Activated B cell treated with CpG ODN at 0.5 μM for 24 hours (primary cell): ENCODE measurements around the gene LAG3. TPM values are rescaled to one million over a fixed set of nuclear protein-coding genes. Genes with fewer than 3 reads are reported as not detected.

ENCODE experiments used
- ATAC-seq: fragments of 200-7000 bp; cut with Tn5 transposase; one replicate; pipeline ENCODE4 v1.10.0; 2021; ENCODE audit warnings: low read depth, mild to moderate bottlenecking, moderate library complexity
- CTCF ChIA-PET: fragments of 350-600 bp; sonication (Branson Sonifier 250); formaldehyde crosslinking; loops from one replicate; lab custom pipeline; 2021; ENCODE audit warnings: antibody characterized with exemption; lab: Charles Lee
- POLR2A ChIA-PET: fragments of 350-600 bp; sonication (Branson Sonifier 250); formaldehyde crosslinking; loops from one replicate; lab custom pipeline; 2021; ENCODE audit warnings: antibody characterized with exemption; lab: Charles Lee
- DNase-seq: peaks from one replicate; pipeline ENCODE4 v3.0.0; 2022
- H3K27ac Mint-ChIP-seq: one replicate; pipeline ENCODE4 v1.8.0; 2020; ENCODE audit warnings: mixed read lengths
- H3K27me3 Mint-ChIP-seq: one replicate; pipeline ENCODE4 v1.8.0; 2021; ENCODE audit warnings: mixed read lengths
- H3K36me3 Mint-ChIP-seq: one replicate; pipeline ENCODE4 v1.8.0; 2021; ENCODE audit warnings: low read depth, mixed read lengths
- H3K4me1 Mint-ChIP-seq: one replicate; pipeline ENCODE4 v1.8.0; 2021; ENCODE audit warnings: mixed read lengths
- H3K4me3 Mint-ChIP-seq: one replicate; pipeline ENCODE4 v1.8.0; 2020; ENCODE audit warnings: mild to moderate bottlenecking, mixed read lengths
- H3K9me3 Mint-ChIP-seq: one replicate; pipeline ENCODE4 v1.8.0; 2020; ENCODE audit warnings: mixed read lengths
- intact Hi-C: fragments of 100-400 bp; cut with micrococcal nuclease; formaldehyde crosslinking; loops from one replicate; pipeline ENCODE4 v1.15.1; 2024
- total RNA-seq: library from RNA; stranded (reverse); gene quantifications from 2 replicates; pipeline ENCODE4 v1.2.3, GENCODE V29; 2022
- TF ChIP-seq, protein P1 (sequence below): fragments of 200-600 bp; IDR thresholded peaks from one replicate; pipeline ENCODE4 v1.8.0; 2022; ENCODE audit warnings: antibody characterized with exemption, mild to moderate bottlenecking

Gene LAG3
- total RNA-seq, 1 donor from 2014 or later: not detected

DNA sequence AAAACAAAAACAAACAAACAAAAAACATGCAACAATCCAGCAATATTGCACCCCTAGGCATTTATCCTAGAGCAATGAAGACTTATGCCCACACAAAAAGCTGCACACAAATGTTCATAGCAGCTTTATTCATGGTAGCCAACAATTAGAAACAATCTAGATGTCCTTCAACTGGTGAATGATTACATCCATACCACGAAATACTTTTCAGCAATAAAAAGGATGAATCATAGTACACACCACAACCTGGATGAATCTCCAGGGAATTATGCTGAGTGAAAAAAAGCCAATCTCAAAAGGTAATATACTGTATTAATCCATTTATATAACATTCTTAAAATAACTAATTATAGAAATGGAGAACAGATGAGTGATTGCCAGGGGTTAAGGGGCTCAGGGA lies 34.9 kb downstream of the LAG3 start:
- no peaks in the 10 kb centered on the region for H3K9me3 Mint-ChIP-seq
- no peak overlapping the region for H3K27ac Mint-ChIP-seq
- ChIA-PET POLR2A (no interaction called here), CTCF (no interaction called here)
- intact Hi-C loops: no loop called here
- DNase-seq: no peak
- TF ChIP-seq, protein P1, sequence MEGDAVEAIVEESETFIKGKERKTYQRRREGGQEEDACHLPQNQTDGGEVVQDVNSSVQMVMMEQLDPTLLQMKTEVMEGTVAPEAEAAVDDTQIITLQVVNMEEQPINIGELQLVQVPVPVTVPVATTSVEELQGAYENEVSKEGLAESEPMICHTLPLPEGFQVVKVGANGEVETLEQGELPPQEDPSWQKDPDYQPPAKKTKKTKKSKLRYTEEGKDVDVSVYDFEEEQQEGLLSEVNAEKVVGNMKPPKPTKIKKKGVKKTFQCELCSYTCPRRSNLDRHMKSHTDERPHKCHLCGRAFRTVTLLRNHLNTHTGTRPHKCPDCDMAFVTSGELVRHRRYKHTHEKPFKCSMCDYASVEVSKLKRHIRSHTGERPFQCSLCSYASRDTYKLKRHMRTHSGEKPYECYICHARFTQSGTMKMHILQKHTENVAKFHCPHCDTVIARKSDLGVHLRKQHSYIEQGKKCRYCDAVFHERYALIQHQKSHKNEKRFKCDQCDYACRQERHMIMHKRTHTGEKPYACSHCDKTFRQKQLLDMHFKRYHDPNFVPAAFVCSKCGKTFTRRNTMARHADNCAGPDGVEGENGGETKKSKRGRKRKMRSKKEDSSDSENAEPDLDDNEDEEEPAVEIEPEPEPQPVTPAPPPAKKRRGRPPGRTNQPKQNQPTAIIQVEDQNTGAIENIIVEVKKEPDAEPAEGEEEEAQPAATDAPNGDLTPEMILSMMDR: no peak
- no peak for ATAC-seq
- no peaks in the 10 kb centered on the region for H3K36me3 Mint-ChIP-seq
- H3K27me3 Mint-ChIP-seq: peaks cover 2% of the 10 kb centered on the region
- H3K4me3 Mint-ChIP-seq: no peak overlapping the region
- H3K4me1 Mint-ChIP-seq: peaks cover 1% of the 10 kb centered on the region

- intact Hi-C loops: no loop called here
- TF ChIP-seq, protein P1: no peak
- no peak for DNase-seq
- Mint-ChIP-seq H3K36me3 (no peaks in the 10 kb centered on the region), H3K4me1 (peaks cover 12% of the 10 kb centered on the region), H3K27ac (no peak overlapping the region), H3K27me3 (peaks cover 1% of the 10 kb centered on the region), H3K4me3 (no peak overlapping the region), H3K9me3 (no peaks in the 10 kb centered on the region)
- ChIA-PET CTCF (no interaction called here), POLR2A (interaction anchor here (0.7 kb wide), 1 partner anchor 12 kb away, joined by 3 read pairs; no protein-coding TSS in a partner anchor)
- no peak for ATAC-seq
Measured at GRCh38 chr12:6809056-6809455, 36.7 kb downstream of the LAG3 start.

GRCh38 chr12:6810758-6811157 lies 38.4 kb downstream of the LAG3 start:
- H3K27ac Mint-ChIP-seq: no peak overlapping the region
- H3K9me3 Mint-ChIP-seq: no peaks in the 10 kb centered on the region
- POLR2A ChIA-PET: no interaction called here
- H3K27me3 Mint-ChIP-seq: no peaks in the 10 kb centered on the region
- no peak overlapping the region for H3K4me3 Mint-ChIP-seq
- TF ChIP-seq, protein P1: no peak
- CTCF ChIA-PET: interaction anchor here (1.2 kb wide), 1 partner anchor 44 kb away, joined by 3 read pairs; no protein-coding TSS in a partner anchor
- H3K36me3 Mint-ChIP-seq: no peaks in the 10 kb centered on the region
- peaks cover 12% of the 10 kb centered on the region for H3K4me1 Mint-ChIP-seq
- ATAC-seq (no peak), DNase-seq (no peak)
- intact Hi-C loops: no loop called here

DNA sequence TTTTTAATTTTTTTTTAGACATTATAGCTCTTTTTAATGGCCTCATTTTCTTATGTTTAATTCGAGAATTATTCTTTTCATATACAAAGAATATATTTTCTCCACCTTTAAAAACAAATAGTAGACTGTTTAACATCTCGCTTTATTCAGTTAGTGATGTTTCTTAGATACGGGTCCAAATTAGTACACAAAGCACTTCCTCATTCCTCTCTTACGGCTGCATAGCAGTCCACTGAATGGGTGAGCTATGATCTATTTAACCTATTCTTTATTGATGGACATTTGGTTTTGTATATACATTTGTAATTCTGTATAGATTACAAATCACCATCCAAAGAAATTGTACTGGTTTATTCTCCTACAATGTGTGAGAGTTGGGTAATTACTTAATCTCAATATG lies 41.0 kb downstream of the LAG3 start:
- TF ChIP-seq, protein P1: no peak
- intact Hi-C loops: no loop called here
- H3K27me3 Mint-ChIP-seq: no peaks in the 10 kb centered on the region
- CTCF ChIA-PET: no interaction called here
- POLR2A ChIA-PET: interaction anchor here (0.6 to 0.7 kb wide), 3 partner anchors 13 to 214 kb away, joined by 4 to 11 read pairs (median 5); no protein-coding TSS in a partner anchor
- no peaks in the 10 kb centered on the region for H3K36me3 Mint-ChIP-seq
- H3K9me3 Mint-ChIP-seq: no peaks in the 10 kb centered on the region
- H3K27ac Mint-ChIP-seq: no peak overlapping the region
- peaks cover 12% of the 10 kb centered on the region for H3K4me1 Mint-ChIP-seq
- ATAC-seq (no peak), DNase-seq (no peak)
- no peak overlapping the region for H3K4me3 Mint-ChIP-seq

DNA sequence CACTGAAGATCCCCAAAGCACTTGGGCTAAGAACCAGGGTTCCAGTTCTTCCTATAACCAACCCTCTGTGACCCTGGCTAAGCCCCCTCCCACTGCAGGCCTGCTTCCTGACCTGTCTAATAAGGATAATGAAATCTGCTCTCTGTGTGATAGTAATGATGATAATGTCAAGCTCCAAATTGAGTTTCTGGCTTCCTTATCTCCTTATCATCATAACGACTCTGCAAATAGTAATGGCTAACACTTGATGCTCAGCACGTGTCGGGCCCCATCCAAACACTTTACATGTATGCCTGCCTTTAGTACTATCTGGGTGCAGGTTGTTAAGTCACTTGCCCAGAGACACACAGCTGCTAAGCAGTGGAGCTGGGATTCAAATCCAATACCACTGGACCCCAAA lies 44.3 kb downstream of the LAG3 start:
- TF ChIP-seq, protein P1: no peak
- H3K36me3 Mint-ChIP-seq: no peaks in the 10 kb centered on the region
- no peak for DNase-seq
- ATAC-seq: no peak
- H3K9me3 Mint-ChIP-seq: no peaks in the 10 kb centered on the region
- intact Hi-C loops: no loop called here
- CTCF ChIA-PET: no interaction called here
- H3K27ac Mint-ChIP-seq: no peak overlapping the region
- peaks cover 12% of the 10 kb centered on the region for H3K27me3 Mint-ChIP-seq
- POLR2A ChIA-PET: no interaction called here
- no peak overlapping the region for H3K4me3 Mint-ChIP-seq
- peaks cover 19% of the 10 kb centered on the region for H3K4me1 Mint-ChIP-seq
